GM18526 (cell line): Measurements from ENCODE around the gene PRR16.

ENCODE experiments used
- POLR2A ChIP-seq: IDR thresholded peaks from 3 replicates; pipeline ENCODE4 v1.6.1; 2011; ENCODE audit not compliant: insufficient read length; ENCODE audit errors: extremely low read depth

The PRR16 gene

GRCh38 chr5:120463991-120464626 is at the start of gene PRR16:
Gene PRR16, plus strand, starts transcription at chr5:120464300.
- no peak for TF ChIP-seq POLR2A

- no peak for TF ChIP-seq POLR2A
Observed at GRCh38 chr5:120415985-120416384, 48.1 kb upstream of the PRR16 start.

- TF ChIP-seq POLR2A, result no peak
Observed at GRCh38 chr5:120419127-120419526, 45.0 kb upstream of the PRR16 start.

GRCh38 chr5:120430572-120430971 is 33.5 kb upstream of the PRR16 start:
- TF ChIP-seq POLR2A, result no peak

- no peak for TF ChIP-seq POLR2A
Observed at GRCh38 chr5:120432861-120433260, 31.2 kb upstream of the PRR16 start.

GRCh38 chr5:120435129-120435528 is 29.0 kb upstream of the PRR16 start:
- TF ChIP-seq POLR2A, result no peak

GRCh38 chr5:120436996-120437395 is 27.1 kb upstream of the PRR16 start:
- TF ChIP-seq POLR2A, result no peak

GRCh38 chr5:120442694-120443093 is 21.4 kb upstream of the PRR16 start:
- TF ChIP-seq POLR2A, result no peak

- no peak for TF ChIP-seq POLR2A
Observed at GRCh38 chr5:120443607-120444006, 20.5 kb upstream of the PRR16 start.

- no peak for TF ChIP-seq POLR2A
Observed at GRCh38 chr5:120446068-120446492, 18.0 kb upstream of the PRR16 start.

GRCh38 chr5:120446901-120447300 is 17.2 kb upstream of the PRR16 start:
- TF ChIP-seq POLR2A, result no peak

- no peak for TF ChIP-seq POLR2A
Observed at GRCh38 chr5:120447706-120448239, 16.3 kb upstream of the PRR16 start.

GRCh38 chr5:120449501-120449900 is 14.6 kb upstream of the PRR16 start:
- TF ChIP-seq POLR2A, result no peak

GRCh38 chr5:120450910-120451309 is 13.2 kb upstream of the PRR16 start:
- no peak for TF ChIP-seq POLR2A

- TF ChIP-seq POLR2A, result no peak
Observed at GRCh38 chr5:120451445-120451844, 12.7 kb upstream of the PRR16 start.

- no peak for TF ChIP-seq POLR2A
Observed at GRCh38 chr5:120452471-120452870, 11.6 kb upstream of the PRR16 start.

GRCh38 chr5:120454094-120454798 is 9.9 kb upstream of the PRR16 start:
- TF ChIP-seq POLR2A, result no peak

GRCh38 chr5:120456006-120456405 is 8.1 kb upstream of the PRR16 start:
- no peak for TF ChIP-seq POLR2A
